H1 (cell line): ENCODE measurements around the gene NOX5. TPM values are rescaled to one million over a fixed set of nuclear protein-coding genes. Genes with fewer than 3 reads are reported as not detected.

Source experiments
- CTCF ChIA-PET: fragments of 300-600 bp; sonication (Branson Sonifier 250); formaldehyde crosslinking; loops from one replicate; lab custom pipeline; 2021; ENCODE audit not compliant: partially characterized antibody; lab: Charles Lee
- POLR2A ChIA-PET: fragments of 300-600 bp; sonication (Branson Sonifier 250); formaldehyde crosslinking; loops from one replicate; lab custom pipeline; 2021; ENCODE audit warnings: inconsistent platforms; ENCODE audit not compliant: partially characterized antibody; lab: Charles Lee
- DNase-seq, 2 experiments: peaks; one replicate each; pipeline versions ENCODE4 v3.0.0 to v3.0.0-alpha.2; 2010 to 2022; ENCODE audit warnings: low spot score in 2 of 2, low read depth in 1 of 2, mixed read lengths in 1 of 2
- FAIRE-seq: peaks from 2 replicates; lab custom pipeline; 2011; peaks lifted over from hg19 to GRCh38; lab: Jason Lieb, UNC
- H2AFZ ChIP-seq: 2 replicates; pipeline ENCODE4 v1.8.1; 2012; ENCODE audit warnings: low read length, inconsistent platforms
- H2AK5ac ChIP-seq: 2 replicates; pipeline ENCODE4 v1.6.1; 2013; ENCODE audit warnings: low read depth, low read length
- H2BK120ac ChIP-seq: replicated peaks from 2 replicates; pipeline ENCODE3; 2013; ENCODE audit warnings: low read depth, low read length, inconsistent platforms
- H2BK12ac ChIP-seq: 2 replicates; pipeline ENCODE4 v1.6.1; 2013; ENCODE audit warnings: low read depth, low read length
- H2BK15ac ChIP-seq: 2 replicates; pipeline ENCODE4 v1.6.1; 2013; ENCODE audit warnings: low read length
- H2BK20ac ChIP-seq: 2 replicates; pipeline ENCODE4 v1.6.1; 2013; ENCODE audit warnings: low read length
- H2BK5ac ChIP-seq: 2 replicates; pipeline ENCODE4 v1.6.1; 2013; ENCODE audit warnings: low read depth, low read length
- H3K14ac ChIP-seq: 2 replicates; pipeline ENCODE4 v1.6.1; 2013; ENCODE audit warnings: inconsistent platforms; ENCODE audit not compliant: insufficient read length
- H3K18ac ChIP-seq: 2 replicates; pipeline ENCODE4 v1.6.1; 2013; ENCODE audit warnings: low read length; ENCODE audit errors: extremely low read depth
- H3K23ac ChIP-seq: 2 replicates; pipeline ENCODE4 v1.6.1; 2013; ENCODE audit warnings: inconsistent platforms; ENCODE audit not compliant: insufficient read length
- H3K23me2 ChIP-seq: 2 replicates; pipeline ENCODE4 v1.6.1; 2013; ENCODE audit warnings: low read depth, low read length
- H3K27ac ChIP-seq: 2 replicates; pipeline ENCODE4 v1.6.1; 2011; ENCODE audit warnings: low read depth, low read length, inconsistent platforms
- H3K27me3 ChIP-seq, 4 experiments: replicated peaks in 1 of 4; 1 replicate in 1 of 4; 2 replicates in 3 of 4; pipeline versions ENCODE4 v1.6.1 to v1.8.1; 2011 to 2013; ENCODE audit warnings: low read length in 3 of 4, mild to moderate bottlenecking in 3 of 4, inconsistent platforms in 2 of 4, mixed read lengths in 2 of 4, moderate library complexity in 1 of 4; ENCODE audit not compliant: control insufficient read depth in 3 of 4, insufficient read depth in 3 of 4; ENCODE audit errors: extremely low read depth in 1 of 4
- H3K36me3 ChIP-seq, 4 experiments: 2 replicates each; pipeline versions ENCODE4 v1.6.1 to v1.8.1; 2011 to 2013; ENCODE audit warnings: mild to moderate bottlenecking in 4 of 4, low read length in 3 of 4, moderate library complexity in 2 of 4, control low read depth in 1 of 4, inconsistent platforms in 1 of 4; ENCODE audit not compliant: insufficient read depth in 4 of 4, control insufficient read depth in 2 of 4
- H3K4ac ChIP-seq: replicated peaks from 2 replicates; pipeline ENCODE3; 2013; ENCODE audit warnings: low read length, low read depth, mixed read lengths, inconsistent platforms; ENCODE audit not compliant: insufficient read length
- H3K4me1 ChIP-seq, 4 experiments: replicated peaks in 1 of 4; 1 replicate in 1 of 4; 2 replicates in 3 of 4; pipeline versions ENCODE4 v1.6.1 to v1.8.1; 2011 to 2013; ENCODE audit warnings: low read length in 3 of 4, inconsistent platforms in 2 of 4, mixed read lengths in 1 of 4; ENCODE audit not compliant: insufficient read depth in 4 of 4, control insufficient read depth in 3 of 4
- H3K4me2 ChIP-seq, 2 experiments: 2 replicates each; pipeline versions ENCODE4 v1.6.1 to v1.8.1; 2011 to 2013; ENCODE audit warnings: low read depth in 2 of 2, low read length in 2 of 2, control low read depth in 1 of 2, inconsistent platforms in 1 of 2, mild to moderate bottlenecking in 1 of 2; ENCODE audit not compliant: insufficient read depth in 1 of 2
- H3K4me3 ChIP-seq, 4 experiments: fragments of 200-600, 300-600 bp in 1 of 4; sonication (generic), shearing (Covaris generic), sonication (Bioruptor Twin) in 1 of 4; 2 replicates each; pipeline versions ENCODE4 v1.5.1 to v1.8.1; 2011 to 2016; ENCODE audit warnings: low read length in 4 of 4, low read depth in 3 of 4, control low read depth in 2 of 4, inconsistent platforms in 2 of 4, mild to moderate bottlenecking in 2 of 4, mixed read lengths in 1 of 4, moderate library complexity in 1 of 4; ENCODE audit not compliant: insufficient read depth in 2 of 4; ENCODE audit errors: extremely low read depth in 1 of 4
- H3K56ac ChIP-seq: replicated peaks from 2 replicates; pipeline ENCODE3; 2013; ENCODE audit warnings: low read depth, mild to moderate bottlenecking, mixed read lengths, low read length, inconsistent platforms; ENCODE audit not compliant: insufficient read length
- H3K79me1 ChIP-seq: 2 replicates; pipeline ENCODE4 v1.6.1; 2013; ENCODE audit warnings: low read depth, low read length, control low read depth
- H3K79me2 ChIP-seq, 2 experiments: 2 replicates each; pipeline versions ENCODE4 v1.6.1 to v1.8.1; 2012 to 2013; ENCODE audit warnings: low read length in 2 of 2, mild to moderate bottlenecking in 2 of 2, inconsistent platforms in 1 of 2; ENCODE audit not compliant: insufficient read depth in 2 of 2, control insufficient read depth in 1 of 2
- H3K9ac ChIP-seq, 4 experiments: replicated peaks in 1 of 4; 1 replicate in 1 of 4; 2 replicates in 3 of 4; pipeline versions ENCODE4 v1.6.1 to v1.8.1; 2011 to 2013; ENCODE audit warnings: low read depth in 3 of 4, low read length in 3 of 4, control low read depth in 2 of 4, mild to moderate bottlenecking in 2 of 4, moderate library complexity in 2 of 4, inconsistent platforms in 1 of 4; ENCODE audit errors: extremely low read depth in 1 of 4
- H3K9me3 ChIP-seq, 2 experiments: 2 replicates each; pipeline versions ENCODE4 v1.6.1 to v1.8.1; 2012 to 2013; ENCODE audit warnings: mild to moderate bottlenecking in 2 of 2, moderate library complexity in 2 of 2, control low read depth in 1 of 2, inconsistent platforms in 1 of 2, low read depth in 1 of 2, low read length in 1 of 2, mixed read lengths in 1 of 2; ENCODE audit not compliant: insufficient read depth in 2 of 2
- H4K20me1 ChIP-seq, 2 experiments: replicated peaks in 1 of 2; 2 replicates each; pipeline versions ENCODE3 to v1.8.1; 2011 to 2013; ENCODE audit warnings: inconsistent platforms in 2 of 2, low read length in 2 of 2, mild to moderate bottlenecking in 1 of 2; ENCODE audit not compliant: insufficient read depth in 2 of 2, control insufficient read depth in 1 of 2
- H4K5ac ChIP-seq: 2 replicates; pipeline ENCODE4 v1.6.1; 2013; ENCODE audit warnings: low read length, low read depth, mixed read lengths, inconsistent platforms; ENCODE audit not compliant: insufficient read length
- H4K8ac ChIP-seq: 2 replicates; pipeline ENCODE4 v1.8.0; 2013; ENCODE audit warnings: mild to moderate bottlenecking, moderate library complexity, low read length, inconsistent platforms; ENCODE audit not compliant: insufficient read depth; ENCODE audit errors: extremely low read depth
- H4K91ac ChIP-seq: replicated peaks from 2 replicates; pipeline ENCODE3; 2013; ENCODE audit warnings: low read length, mixed read lengths, inconsistent platforms; ENCODE audit not compliant: insufficient read length
- EP300 ChIP-seq, 2 experiments: IDR thresholded peaks; 1 replicate in 1 of 2; 2 replicates in 1 of 2; pipeline ENCODE4 v1.6.1; 2011 to 2012; ENCODE audit warnings: low read depth in 2 of 2, low read length in 2 of 2, mild to moderate bottlenecking in 2 of 2, borderline replicate concordance in 1 of 2, inconsistent platforms in 1 of 2, moderate library complexity in 1 of 2
- EZH2 ChIP-seq: fragments of 200-600 bp; sonication (generic); IDR thresholded peaks from 2 replicates; pipeline ENCODE4 v1.7.1; 2012; ENCODE audit warnings: low read depth, mild to moderate bottlenecking, moderate library complexity, low read length, inconsistent platforms; ENCODE audit not compliant: severe bottlenecking
- JUND ChIP-seq: IDR thresholded peaks from 2 replicates; pipeline ENCODE4 v1.6.1; 2011; ENCODE audit warnings: mild to moderate bottlenecking, improper control_type of control experiment, low read length
- POLR2AphosphoS5 ChIP-seq: IDR thresholded peaks from 2 replicates; pipeline ENCODE4 v1.6.1; 2011; ENCODE audit warnings: low read depth, low read length
- SIN3A ChIP-seq, 2 experiments: IDR thresholded peaks in 1 of 2; conservative IDR thresholded peaks in 1 of 2; 2 replicates each; pipeline ENCODE4 v1.6.1; 2011 to 2012; ENCODE audit warnings: low read length in 2 of 2, improper control_type of control experiment in 1 of 2, low read depth in 1 of 2, mild to moderate bottlenecking in 1 of 2
- SIX5 ChIP-seq: IDR thresholded peaks from 2 replicates; pipeline ENCODE4 v1.6.1; 2011; ENCODE audit warnings: mild to moderate bottlenecking, low read depth, low read length
- WGBS, 2 experiments: shearing (Covaris generic) in 1 of 2; methylation state at CpG; one replicate each; pipeline versions ENCODE4 v1.1.6 to v1.1.7; 2013 to 2015; ENCODE audit warnings: low lambda C conversion rate in 2 of 2, mixed read lengths in 2 of 2, inconsistent platforms in 1 of 2, low coverage in 1 of 2, missing lambda C conversion rate in 1 of 2; ENCODE audit not compliant: insufficient replicate concordance in 2 of 2, insufficient coverage in 1 of 2, insufficient read length in 1 of 2; ENCODE audit errors: extremely low coverage in 1 of 2, missing lambda C conversion rate in 1 of 2; 5-methylcytosine and 5-hydroxymethylcytosine counted together
- polyA plus RNA-seq, 7 experiments: library from polyadenylated mRNA; depleted of rRNA in 3 of 7; stranded (reverse) in 5 of 7; unstranded in 2 of 7; fragments of >200 nt in 5 of 7; fragments of 200-250 nt in 2 of 7; gene quantifications; 1 replicate in 5 of 7; 2 replicates in 1 of 7; 4 replicates in 1 of 7; pipeline versions ENCODE4 v1.2.1 to v1.2.3, GENCODE V29; 2011 to 2013; ENCODE audit warnings: missing spikeins in 2 of 7, mixed read lengths in 2 of 7
- total RNA-seq: library from RNA; stranded (reverse); fragmentation: NEBNext Ultra II Directional; extraction: Animal tissue kit (Norgen Biotek cat#: 25700); gene quantifications from 2 replicates; pipeline ENCODE4 v1.2.1, GENCODE V29; 2021

NOX5 gene
- total and polyA plus RNA-seq, 2 of the 8 experiments (the other 6 are each of a cell fraction or from before 2014, with no cell fraction given), result under 0.01 TPM; not detected in 1

DNA sequence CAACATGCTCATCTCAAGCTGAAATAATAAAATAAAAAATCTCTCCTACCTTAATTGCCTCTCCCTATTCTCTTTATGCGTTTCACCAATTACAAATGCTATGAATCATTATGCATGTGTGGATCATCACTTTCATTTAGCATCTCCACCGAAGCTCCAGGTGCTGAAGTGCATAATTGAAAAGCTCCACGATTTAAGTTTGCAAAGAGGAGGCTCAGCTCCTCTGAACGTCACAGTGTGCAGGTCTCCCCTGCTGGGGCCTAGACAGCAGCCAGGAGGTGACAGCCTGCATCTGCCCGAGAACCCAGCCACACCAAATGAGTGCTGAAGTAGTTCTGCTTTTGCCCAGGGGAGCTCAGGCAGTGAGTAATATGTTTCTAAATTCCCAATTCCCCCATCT is 85.4 kb downstream of the NOX5 start:
- Histone ChIP-seq H3K79me2 (no peaks in the 10 kb centered on the region), H2BK12ac (no peak overlapping the region), H2BK120ac (no peak overlapping the region), H3K18ac (no peak overlapping the region), H3K23me2 (no peaks in the 10 kb centered on the region), H2AFZ (no peak overlapping the region), H3K36me3 (no peaks in the 10 kb centered on the region), H3K56ac (no peak overlapping the region), H3K27ac (no peak overlapping the region), H4K20me1 (no peaks in the 10 kb centered on the region), H3K9me3 (no peaks in the 10 kb centered on the region), H4K5ac (no peak overlapping the region), H3K9ac (no peak overlapping the region), H2BK15ac (no peak overlapping the region), H3K23ac (no peak overlapping the region), H4K91ac (no peak overlapping the region), H4K8ac (no peak overlapping the region), H3K4me2 (no peak overlapping the region), H3K4me1 (peaks cover 0 to 4% (median under 1%) of the 10 kb centered on the region in 4 experiments; a peak in 5 of 7 replicates), H3K4me3 (no peak overlapping the region), H2AK5ac (no peak overlapping the region), H3K4ac (no peak overlapping the region), H2BK5ac (no peak overlapping the region), H2BK20ac (no peak overlapping the region), H3K79me1 (no peaks in the 10 kb centered on the region), H3K27me3 (no peaks in the 10 kb centered on the region; a peak in 1 of 7 replicates), H3K14ac (no peak overlapping the region)
- FAIRE-seq (no peak), DNase-seq (no peak)
- ChIA-PET CTCF (interaction anchor here (0.7 to 1.4 kb wide), 6 partner anchors 10 to 97 kb away, joined by 3 to 5 read pairs (median 3); no protein-coding TSS in a partner anchor), POLR2A (interaction anchor here (1.2 to 1.4 kb wide), 3 partner anchors 9 to 18 kb away, joined by 3 to 5 read pairs (median 3); no protein-coding TSS in a partner anchor)
- TF ChIP-seq POLR2AphosphoS5, result no peak
- no peak for TF ChIP-seq SIX5
- TF ChIP-seq JUND, result no peak
- no peak for TF ChIP-seq SIN3A (conservative IDR thresholded peaks at IDR 0.05 in 1 of 2, IDR thresholded peaks at IDR 0.05 in 1 of 2; ENCODE audit: low read depth in 1 of 2, low read length in 2 of 2)
- TF ChIP-seq EZH2, result no peak
- TF ChIP-seq EP300 (IDR thresholded peaks at IDR 0.05; ENCODE audit: borderline replicate concordance in 1 of 2, low read depth in 2 of 2, low read length in 2 of 2), result no peak
- WGBS, 2 experiments, result 87 to 100% methylated on average over 1 to 5 of the region's 5 CpGs
